CD14-positive monocyte (primary cell): Measurements from ENCODE around the gene TCEAL2. TPM values are rescaled to one million over a fixed set of nuclear protein-coding genes. Genes with fewer than 3 reads are reported as not detected.
"Not testable (repeated sequence)": the region's sequence is repeated elsewhere in the genome, so short reads cannot be mapped to it uniquely, and the experiment has no call there.

Source experiments
- DNase-seq, 3 donors: peaks; one replicate each; pipeline ENCODE4 v3.0.0-alpha.2; 2011 to 2022
- H2AFZ ChIP-seq: 2 replicates; pipeline ENCODE4 v1.6.0; 2012; ENCODE audit warnings: mild to moderate bottlenecking, low read depth, low read length, inconsistent platforms; ENCODE audit not compliant: insufficient read depth, poor library complexity, severe bottlenecking
- H3K27ac ChIP-seq, 2 donors: 1 replicate in 1 of 2; 2 replicates in 1 of 2; pipeline ENCODE4 v1.5.1; 2012 to 2013; ENCODE audit warnings: low read length in 2 of 2, control low read depth in 1 of 2, inconsistent platforms in 1 of 2, low read depth in 1 of 2, mild to moderate bottlenecking in 1 of 2
- H3K27me3 ChIP-seq, 2 donors: one replicate each; pipeline versions ENCODE4 v1.6.0 to v1.6.1; 2011 to 2013; ENCODE audit warnings: low read length in 2 of 2; ENCODE audit not compliant: control insufficient read depth in 2 of 2, insufficient read depth in 2 of 2
- H3K36me3 ChIP-seq, 2 donors: replicated peaks in 1 of 2; 1 replicate in 1 of 2; 2 replicates in 1 of 2; pipeline versions ENCODE4 v1.5.1 to v1.6.1; 2012 to 2013; ENCODE audit warnings: low read length in 2 of 2, control low read depth in 1 of 2, inconsistent platforms in 1 of 2, mild to moderate bottlenecking in 1 of 2; ENCODE audit not compliant: insufficient read depth in 2 of 2, control insufficient read depth in 1 of 2
- H3K4me1 ChIP-seq, 2 donors: 1 replicate in 1 of 2; 2 replicates in 1 of 2; pipeline versions ENCODE4 v1.5.1 to v1.6.1; 2012 to 2013; ENCODE audit warnings: low read length in 2 of 2, control low read depth in 1 of 2, inconsistent platforms in 1 of 2, mild to moderate bottlenecking in 1 of 2, moderate library complexity in 1 of 2; ENCODE audit not compliant: insufficient read depth in 2 of 2, control insufficient read depth in 1 of 2
- H3K4me2 ChIP-seq: replicated peaks from 2 replicates; pipeline ENCODE3; 2012; ENCODE audit warnings: low read length, moderate library complexity, mild to moderate bottlenecking; ENCODE audit not compliant: poor library complexity, severe bottlenecking; ENCODE audit errors: extremely low read depth
- H3K4me3 ChIP-seq, 3 experiments: fragments of 200-600 bp in 1 of 3; sonication (generic) in 1 of 3; replicated peaks in 1 of 3; 1 replicate in 2 of 3; 2 replicates in 1 of 3; pipeline ENCODE4 v1.5.1; 2011 to 2013; ENCODE audit warnings: low read length in 3 of 3, mild to moderate bottlenecking in 3 of 3, control low read depth in 2 of 3, low read depth in 2 of 3, inconsistent platforms in 1 of 3, moderate library complexity in 1 of 3
- H3K79me2 ChIP-seq: 2 replicates; pipeline ENCODE4 v1.6.0; 2012; ENCODE audit warnings: mild to moderate bottlenecking, control low read depth, inconsistent platforms, low read length, moderate library complexity; ENCODE audit not compliant: insufficient read depth
- H3K9ac ChIP-seq: 2 replicates; pipeline ENCODE4 v1.6.0; 2017; ENCODE audit warnings: low read length, mild to moderate bottlenecking; ENCODE audit not compliant: insufficient read depth, poor library complexity, severe bottlenecking
- H3K9me3 ChIP-seq, 2 donors: replicated peaks in 1 of 2; 1 replicate in 1 of 2; 2 replicates in 1 of 2; pipeline versions ENCODE4 v1.5.1 to v1.6.1; 2012 to 2013; ENCODE audit warnings: low read length in 2 of 2, control low read depth in 1 of 2; ENCODE audit not compliant: control insufficient read depth in 1 of 2, insufficient read depth in 1 of 2
- H4K20me1 ChIP-seq: 2 replicates; pipeline ENCODE4 v1.6.0; 2012; ENCODE audit warnings: mild to moderate bottlenecking, low read length, control low read depth, moderate library complexity; ENCODE audit not compliant: insufficient read depth
- H3K27ac Mint-ChIP-seq, 7 donors: one replicate each; pipeline ENCODE4 v1.8.0; 2020; ENCODE audit warnings: mild to moderate bottlenecking in 7 of 7, mixed read lengths in 7 of 7, moderate library complexity in 6 of 7, inconsistent platforms in 2 of 7
- H3K27me3 Mint-ChIP-seq, 3 donors: one replicate each; pipeline ENCODE4 v1.8.0; 2021 to 2022; ENCODE audit warnings: low read depth in 3 of 3, mild to moderate bottlenecking in 3 of 3, mixed read lengths in 3 of 3, moderate library complexity in 3 of 3, inconsistent platforms in 1 of 3
- H3K36me3 Mint-ChIP-seq, 2 donors: one replicate each; pipeline ENCODE4 v1.8.0; 2020; ENCODE audit warnings: mixed read lengths in 2 of 2, inconsistent platforms in 1 of 2, mild to moderate bottlenecking in 1 of 2
- H3K4me1 Mint-ChIP-seq: one replicate; pipeline ENCODE4 v1.8.0; 2020; ENCODE audit warnings: mild to moderate bottlenecking, mixed read lengths
- H3K4me3 Mint-ChIP-seq, 2 donors: one replicate each; pipeline ENCODE4 v1.8.0; 2020; ENCODE audit warnings: mild to moderate bottlenecking in 2 of 2, mixed read lengths in 2 of 2, moderate library complexity in 1 of 2
- H3K9me3 Mint-ChIP-seq, 7 donors: one replicate each; pipeline ENCODE4 v1.8.0; 2020 to 2022; ENCODE audit warnings: mixed read lengths in 7 of 7, mild to moderate bottlenecking in 6 of 7, moderate library complexity in 6 of 7, inconsistent platforms in 2 of 7
- CTCF ChIP-seq: fragments of 200-600 bp; IDR thresholded peaks from one replicate; pipeline ENCODE4 v1.8.0; 2022; ENCODE audit warnings: antibody characterized with exemption, mild to moderate bottlenecking
- WGBS: methylation state at CpG from one replicate; pipeline ENCODE4 v1.1.5; 2013; ENCODE audit warnings: missing lambda C conversion rate; ENCODE audit not compliant: insufficient coverage; 5-methylcytosine and 5-hydroxymethylcytosine counted together
- intact Hi-C, 2 donors: fragments of 100-400 bp; cut with micrococcal nuclease; formaldehyde crosslinking; loops; one replicate each; pipeline versions ENCODE4 v1.15.0 to v1.15.1; 2023
- polyA plus RNA-seq, 3 donors: library from polyadenylated mRNA; depleted of rRNA in 1 of 3; unstranded in 2 of 3; stranded (reverse) in 1 of 3; fragments of 300-500 nt in 2 of 3; fragments of >200 nt in 1 of 3; fragmentation: Illumina TruSeq in 2 of 3; gene quantifications; 1 replicate in 2 of 3; 2 replicates in 1 of 3; pipeline ENCODE4 v1.2.3, GENCODE V29; 2012 to 2021

TCEAL2 gene
- polyA plus RNA-seq, 3 donors = not detected

- intact Hi-C loops = no loop called here
- no peak overlapping the region for H3K4me3 Mint-ChIP-seq
- peaks cover 0 to 10% (median 5%) of the 10 kb centered on the region in 7 donors for H3K9me3 Mint-ChIP-seq
- H3K4me2 ChIP-seq = no peak overlapping the region
- no peaks in the 10 kb centered on the region for H3K4me1 Mint-ChIP-seq
- H3K27me3 Mint-ChIP-seq = peaks cover 0 to 3% (median 0%) of the 10 kb centered on the region in 3 donors
- H2AFZ ChIP-seq = no peak overlapping the region
- H3K36me3 ChIP-seq = no peaks in the 10 kb centered on the region
- H3K27ac ChIP-seq = no peak overlapping the region
- peaks cover 0 to 5% of the 10 kb centered on the region in 2 donors for H3K9me3 ChIP-seq
- no CpG with 5 or more reads among the region's 2 CpGs for WGBS
- no peak overlapping the region for H3K4me3 ChIP-seq
- no peak for DNase-seq
- H3K36me3 Mint-ChIP-seq = no peaks in the 10 kb centered on the region
- H4K20me1 ChIP-seq = no peaks in the 10 kb centered on the region
- H3K79me2 ChIP-seq = no peaks in the 10 kb centered on the region
- no peaks in the 10 kb centered on the region for H3K27me3 ChIP-seq
- no peak overlapping the region for H3K27ac Mint-ChIP-seq
- TF ChIP-seq CTCF = no peak
- H3K4me1 ChIP-seq = no peaks in the 10 kb centered on the region
- H3K9ac ChIP-seq = no peak overlapping the region
These were observed 9.7 kb upstream of the TCEAL2 start for GRCh38 chrX:102115748-102116147.

- H4K20me1 ChIP-seq, H3K4me3 ChIP-seq, H3K4me1 Mint-ChIP-seq, intact Hi-C loops, H3K27ac ChIP-seq, H3K9ac ChIP-seq, H3K36me3 ChIP-seq, H3K36me3 Mint-ChIP-seq, H3K27ac Mint-ChIP-seq, H3K9me3 Mint-ChIP-seq, DNase-seq, H3K4me1 ChIP-seq, H3K79me2 ChIP-seq, H3K4me2 ChIP-seq, H3K9me3 ChIP-seq, H2AFZ ChIP-seq: not testable (repeated sequence)
- no CpG with 5 or more reads among the region's 10 CpGs for WGBS
- Mint-ChIP-seq H3K4me3 (peak overlapping the region in 1 of 2 donors; percentile 71), H3K27me3 (peaks cover 22 to 32% (median 29%) of the 10 kb centered on the region in 3 donors)
- H3K27me3 ChIP-seq = peaks cover 12 to 23% of the 10 kb centered on the region in 2 donors
These were observed 465 bp upstream of the TCEAL2 start for GRCh38 chrX:102125014-102125413.

- H3K4me1 ChIP-seq, H3K9me3 ChIP-seq, H3K27ac ChIP-seq, DNase-seq, H3K36me3 Mint-ChIP-seq, H3K4me2 ChIP-seq, intact Hi-C loops, H3K4me1 Mint-ChIP-seq, H3K36me3 ChIP-seq, H3K27ac Mint-ChIP-seq, H3K79me2 ChIP-seq, H4K20me1 ChIP-seq, H3K9me3 Mint-ChIP-seq, H3K4me3 ChIP-seq, H2AFZ ChIP-seq, H3K9ac ChIP-seq: not testable (repeated sequence)
- H3K27me3 Mint-ChIP-seq = peaks cover 22 to 32% (median 29%) of the 10 kb centered on the region in 3 donors
- 3% methylated on average over 7 of the region's 21 CpGs for WGBS
- H3K27me3 ChIP-seq = peaks cover 14 to 23% of the 10 kb centered on the region in 2 donors
- peak overlapping the region in 1 of 2 donors; percentile 35 for H3K4me3 Mint-ChIP-seq
These were observed 770 bp downstream of the TCEAL2 start for GRCh38 chrX:102126080-102126818.
